GM12874 (cell line): Measurements from ENCODE around the gene PTPA.

Experiments
- CTCF ChIP-seq: IDR thresholded peaks from 2 replicates; pipeline ENCODE4 v1.5.1; 2011; ENCODE audit warnings: low read depth, mild to moderate bottlenecking, control low read depth, low read length, moderate library complexity; ENCODE audit not compliant: insufficient read depth

The PTPA gene

GRCh38 chr9:129187042-129187441 is 75.8 kb downstream of the PTPA start:
- no peak for TF ChIP-seq CTCF

- no peak for TF ChIP-seq CTCF
Observed at GRCh38 chr9:129191234-129191633, 80.0 kb downstream of the PTPA start.

DNA sequence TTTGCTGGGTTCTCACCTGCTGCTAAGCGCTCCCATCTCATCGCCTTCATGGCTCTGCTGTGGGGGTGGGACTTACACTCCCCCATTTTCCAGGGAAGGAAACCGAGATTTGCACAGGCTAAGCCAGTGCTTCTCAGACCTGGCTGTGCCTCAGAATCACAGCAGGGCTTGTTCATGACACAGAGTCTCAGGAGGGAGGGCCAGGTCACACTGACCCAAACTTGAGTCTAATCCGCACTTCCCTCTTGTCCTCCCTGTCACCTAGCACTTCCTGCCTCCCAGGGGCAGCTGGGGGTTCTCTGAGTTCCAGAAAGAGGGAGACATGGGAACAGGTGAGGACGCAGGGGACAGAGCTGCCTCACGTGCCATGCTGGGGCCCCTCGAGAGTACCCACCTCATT is 82.4 kb downstream of the PTPA start:
- no peak for TF ChIP-seq CTCF

GRCh38 chr9:129194221-129194620 is 83.0 kb downstream of the PTPA start:
- TF ChIP-seq CTCF, result no peak

GRCh38 chr9:129195606-129196005 is 84.4 kb downstream of the PTPA start:
- TF ChIP-seq CTCF, result no peak

- no peak for TF ChIP-seq CTCF
Observed at GRCh38 chr9:129197978-129198318, 86.7 kb downstream of the PTPA start.
